Measurements from ENCODE around the gene SCYGR1.

GRCh38 chr2:227413371-227413770 lies 25.6 kb upstream of the SCYGR1 start:
- TF ChIP-seq SUZ12 (IDR thresholded peaks at IDR 0.05; ENCODE audit: extremely low read depth, insufficient read depth, insufficient read length) (no peak), ZNF274 (IDR thresholded peaks at IDR 0.05; ENCODE audit: low read depth, low read length) (no peak)
